Measurements from ENCODE around the gene TFDP1.

The TFDP1 gene

GRCh38 chr13:113546571-113547237 is 37.8 kb upstream of the TFDP1 start:
- no peak for DNase-seq (ENCODE audit: low spot score in 2 of 2)
- Mint-ChIP-seq H3K4me3 (no peak overlapping the region), H3K27ac (no peak overlapping the region), H3K4me1 (peaks cover 5% of the 10 kb centered on the region), H3K36me3 (peaks cover 14% of the 10 kb centered on the region), H3K9me3 (no peaks in the 10 kb centered on the region)
- no peak for ATAC-seq

- ATAC-seq: no peak
- peaks cover 14% of the 10 kb centered on the region for H3K36me3 Mint-ChIP-seq
Measured at GRCh38 chr13:113547238-113547971, 37.1 kb upstream of the TFDP1 start.

DNA sequence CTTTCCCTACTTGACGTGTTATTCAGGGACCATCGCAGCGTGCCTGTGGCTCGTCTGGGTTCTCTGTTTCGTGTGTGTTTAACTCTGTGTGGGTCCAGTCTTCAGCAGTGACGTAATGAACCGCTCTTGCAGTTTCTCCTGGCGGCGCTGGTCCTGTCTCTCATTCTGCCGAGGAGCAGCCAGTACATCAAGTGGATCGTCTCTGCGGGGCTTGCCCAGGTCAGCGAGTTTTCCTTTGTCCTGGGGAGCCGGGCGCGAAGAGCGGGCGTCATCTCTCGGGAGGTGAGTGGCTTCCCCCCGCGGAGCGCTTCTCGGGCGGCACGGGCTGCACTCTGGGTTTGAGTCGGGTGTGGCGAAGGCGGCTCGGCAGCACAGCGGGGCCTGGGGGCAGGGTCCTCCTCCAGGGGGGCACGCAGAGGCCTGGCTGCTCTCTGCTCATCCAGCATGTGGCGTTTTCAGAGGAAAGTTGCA is 36.3 kb upstream of the TFDP1 start:
- no peak for ATAC-seq
- Mint-ChIP-seq H3K4me3 (no peak overlapping the region), H3K9me3 (no peaks in the 10 kb centered on the region), H3K27ac (no peak overlapping the region), H3K4me1 (peaks cover 5% of the 10 kb centered on the region), H3K36me3 (peaks cover 20% of the 10 kb centered on the region)
- DNase-seq (ENCODE audit: low spot score in 2 of 2): no peak

More at GRCh38 chr13:113547238-113547971, 37.1 kb upstream of the TFDP1 start:
- no peak for DNase-seq (ENCODE audit: low spot score in 2 of 2)
- Mint-ChIP-seq H3K27ac (no peak overlapping the region), H3K4me1 (peaks cover 5% of the 10 kb centered on the region), H3K4me3 (no peak overlapping the region), H3K9me3 (no peaks in the 10 kb centered on the region)

GRCh38 chr13:113548778-113549621 is 35.6 kb upstream of the TFDP1 start:
- Mint-ChIP-seq H3K36me3 (peaks cover 22% of the 10 kb centered on the region), H3K4me3 (no peak overlapping the region), H3K27ac (no peak overlapping the region), H3K4me1 (no peaks in the 10 kb centered on the region), H3K9me3 (no peaks in the 10 kb centered on the region)
- DNase-seq (ENCODE audit: low spot score in 2 of 2): no peak
- no peak for ATAC-seq

- Mint-ChIP-seq H3K9me3 (no peaks in the 10 kb centered on the region), H3K4me3 (no peak overlapping the region), H3K4me1 (no peaks in the 10 kb centered on the region), H3K27ac (no peak overlapping the region), H3K36me3 (peaks cover 22% of the 10 kb centered on the region)
- DNase-seq (ENCODE audit: low spot score in 2 of 2) (no peak), ATAC-seq (no peak)
Measured at GRCh38 chr13:113550453-113550852, 34.1 kb upstream of the TFDP1 start.

- Mint-ChIP-seq H3K4me1 (no peaks in the 10 kb centered on the region), H3K9me3 (no peaks in the 10 kb centered on the region), H3K36me3 (peaks cover 22% of the 10 kb centered on the region), H3K27ac (no peak overlapping the region), H3K4me3 (no peak overlapping the region)
- DNase-seq (ENCODE audit: low spot score in 2 of 2) (no peak), ATAC-seq (no peak)
Measured at GRCh38 chr13:113551081-113552000, 33.2 kb upstream of the TFDP1 start.

GRCh38 chr13:113552079-113552478 is 32.5 kb upstream of the TFDP1 start:
- peaks cover 21% of the 10 kb centered on the region for H3K36me3 Mint-ChIP-seq
- H3K4me1 Mint-ChIP-seq: no peaks in the 10 kb centered on the region
- H3K27ac Mint-ChIP-seq: no peak overlapping the region
- no peak overlapping the region for H3K4me3 Mint-ChIP-seq
- ATAC-seq (no peak), DNase-seq (ENCODE audit: low spot score in 2 of 2) (peak in 1 of 2 donors; percentile 32)
- H3K9me3 Mint-ChIP-seq: no peaks in the 10 kb centered on the region

GRCh38 chr13:113552786-113553434 is 31.6 kb upstream of the TFDP1 start:
- Mint-ChIP-seq H3K9me3 (no peaks in the 10 kb centered on the region), H3K4me1 (no peaks in the 10 kb centered on the region), H3K4me3 (no peak overlapping the region), H3K27ac (no peak overlapping the region), H3K36me3 (peaks cover 18% of the 10 kb centered on the region)
- DNase-seq (ENCODE audit: low spot score in 2 of 2): peak in 1 of 2 donors; percentile 18
- ATAC-seq: no peak

- Mint-ChIP-seq H3K36me3 (peaks cover 18% of the 10 kb centered on the region), H3K4me1 (no peaks in the 10 kb centered on the region), H3K27ac (no peak overlapping the region), H3K9me3 (no peaks in the 10 kb centered on the region), H3K4me3 (no peak overlapping the region)
- peak in 1 of 2 donors; percentile 40 for DNase-seq (ENCODE audit: low spot score in 2 of 2)
- ATAC-seq: no peak
Measured at GRCh38 chr13:113553511-113554332, 30.8 kb upstream of the TFDP1 start.

DNA sequence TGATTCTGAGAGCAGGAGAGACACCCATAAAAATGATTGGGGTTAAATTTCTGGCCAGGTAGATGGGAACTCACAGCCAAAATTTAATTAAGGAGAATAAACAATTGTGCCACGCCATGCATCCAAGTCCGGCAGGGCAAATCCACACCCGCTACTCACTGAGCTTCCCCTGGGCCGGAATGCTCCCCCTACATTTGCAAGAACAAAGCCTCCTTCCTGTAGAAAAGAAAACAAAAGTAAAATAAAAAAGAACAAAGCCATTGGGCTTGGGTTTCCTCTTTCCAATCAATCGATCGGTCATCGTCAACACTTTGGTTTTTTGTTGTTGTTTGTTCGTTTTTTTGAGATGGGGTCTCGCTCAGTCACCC is 30.2 kb upstream of the TFDP1 start:
- Mint-ChIP-seq H3K27ac (no peak overlapping the region), H3K4me3 (no peak overlapping the region), H3K4me1 (no peaks in the 10 kb centered on the region), H3K9me3 (no peaks in the 10 kb centered on the region), H3K36me3 (peaks cover 12% of the 10 kb centered on the region)
- no peak for DNase-seq (ENCODE audit: low spot score in 2 of 2)
- ATAC-seq: no peak

- peaks cover 8% of the 10 kb centered on the region for H3K36me3 Mint-ChIP-seq
- no peak overlapping the region for H3K27ac Mint-ChIP-seq
- ATAC-seq: no peak
Measured at GRCh38 chr13:113555141-113555540, 29.4 kb upstream of the TFDP1 start.

GRCh38 chr13:113557013-113557412 is 27.5 kb upstream of the TFDP1 start:
- H3K27ac Mint-ChIP-seq: no peak overlapping the region
- DNase-seq (ENCODE audit: low spot score in 2 of 2): peak in 1 of 2 donors; percentile 39
- peaks cover 8% of the 10 kb centered on the region for H3K36me3 Mint-ChIP-seq
- no peaks in the 10 kb centered on the region for H3K4me1 Mint-ChIP-seq
- no peak overlapping the region for H3K4me3 Mint-ChIP-seq
- no peaks in the 10 kb centered on the region for H3K9me3 Mint-ChIP-seq
- ATAC-seq: no peak

More at GRCh38 chr13:113555141-113555540, 29.4 kb upstream of the TFDP1 start:
- Mint-ChIP-seq H3K4me1 (no peaks in the 10 kb centered on the region), H3K9me3 (no peaks in the 10 kb centered on the region), H3K4me3 (no peak overlapping the region)
- DNase-seq (ENCODE audit: low spot score in 2 of 2): peak in 1 of 2 donors; percentile 29

- no peaks in the 10 kb centered on the region for H3K4me1 Mint-ChIP-seq
- H3K4me3 Mint-ChIP-seq: no peak overlapping the region
- no peaks in the 10 kb centered on the region for H3K9me3 Mint-ChIP-seq
- H3K27ac Mint-ChIP-seq: peak overlapping the region; percentile 43
- ATAC-seq: no peak
- H3K36me3 Mint-ChIP-seq: no peaks in the 10 kb centered on the region
- DNase-seq (ENCODE audit: low spot score in 2 of 2): peak in 1 of 2 donors; percentile 30
Measured at GRCh38 chr13:113558461-113558860, 26.1 kb upstream of the TFDP1 start.
